Mammary epithelial cell (primary cell): Measurements from ENCODE around the gene MBP.
A peak's percentile ranks its signal among the peaks of the same experiment; 100 is the strongest.

Source experiments
- EZH2 ChIP-seq: IDR thresholded peaks from 2 replicates; pipeline ENCODE4 v1.6.1; 2012; ENCODE audit warnings: low read length, inconsistent platforms, borderline replicate concordance
- TF ChIP-seq, protein P1 (sequence below), 2 donors: IDR thresholded peaks in 1 of 2; conservative IDR thresholded peaks in 1 of 2; 2 replicates each; pipeline ENCODE4 v1.5.1; 2011 to 2012; ENCODE audit warnings: inconsistent platforms in 2 of 2, low read length in 2 of 2, mild to moderate bottlenecking in 2 of 2, control low read depth in 1 of 2, low read depth in 1 of 2; ENCODE audit not compliant: insufficient read depth in 1 of 2; ENCODE audit errors: extremely low read depth in 1 of 2

- TF ChIP-seq, protein P1, sequence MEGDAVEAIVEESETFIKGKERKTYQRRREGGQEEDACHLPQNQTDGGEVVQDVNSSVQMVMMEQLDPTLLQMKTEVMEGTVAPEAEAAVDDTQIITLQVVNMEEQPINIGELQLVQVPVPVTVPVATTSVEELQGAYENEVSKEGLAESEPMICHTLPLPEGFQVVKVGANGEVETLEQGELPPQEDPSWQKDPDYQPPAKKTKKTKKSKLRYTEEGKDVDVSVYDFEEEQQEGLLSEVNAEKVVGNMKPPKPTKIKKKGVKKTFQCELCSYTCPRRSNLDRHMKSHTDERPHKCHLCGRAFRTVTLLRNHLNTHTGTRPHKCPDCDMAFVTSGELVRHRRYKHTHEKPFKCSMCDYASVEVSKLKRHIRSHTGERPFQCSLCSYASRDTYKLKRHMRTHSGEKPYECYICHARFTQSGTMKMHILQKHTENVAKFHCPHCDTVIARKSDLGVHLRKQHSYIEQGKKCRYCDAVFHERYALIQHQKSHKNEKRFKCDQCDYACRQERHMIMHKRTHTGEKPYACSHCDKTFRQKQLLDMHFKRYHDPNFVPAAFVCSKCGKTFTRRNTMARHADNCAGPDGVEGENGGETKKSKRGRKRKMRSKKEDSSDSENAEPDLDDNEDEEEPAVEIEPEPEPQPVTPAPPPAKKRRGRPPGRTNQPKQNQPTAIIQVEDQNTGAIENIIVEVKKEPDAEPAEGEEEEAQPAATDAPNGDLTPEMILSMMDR (conservative IDR thresholded peaks at IDR 0.05 in 1 of 2, IDR thresholded peaks at IDR 0.05 in 1 of 2; ENCODE audit: extremely low read depth in 1 of 2, insufficient read depth in 1 of 2, low read depth in 1 of 2, low read length in 2 of 2), result peak; percentile 60 to 64
- no peak for TF ChIP-seq EZH2
Observed at GRCh38 chr18:77059294-77059916, 73.2 kb downstream of the MBP start.
